K562 (cell line): ENCODE data around the gene ACTR3. TPM values are rescaled to one million over a fixed set of nuclear protein-coding genes. Genes with fewer than 3 reads are reported as not detected.
A peak's percentile ranks its signal among the peaks of the same experiment; 100 is the strongest.

Experiments used
- ELF1 ChIP-seq: fragments of 200-800 bp; sonication (Bioruptor generic); IDR thresholded peaks from 2 replicates; pipeline ENCODE4 v1.6.1; 2016; ENCODE audit warnings: missing genetic modification characterization, missing compliant biosample characterization
- ETS2 ChIP-seq: IDR thresholded peaks from 2 replicates; pipeline ENCODE4 v1.6.1; 2016; ENCODE audit warnings: borderline replicate concordance, missing genetic modification characterization, mild to moderate bottlenecking, moderate library complexity, missing compliant biosample characterization; ENCODE audit not compliant: poor library complexity, severe bottlenecking
- GTF2E2 ChIP-seq: fragments of 200-800 bp; sonication (Bioruptor generic); IDR thresholded peaks from 2 replicates; pipeline ENCODE4 v1.6.1; 2016; ENCODE audit warnings: missing genetic modification characterization, missing compliant biosample characterization
- MYC ChIP-seq, 2 experiments: fragments of 250-450 bp in 1 of 2; sonication (Bioruptor Pico) in 1 of 2; IDR thresholded peaks; 2 replicates each; pipeline versions ENCODE4 v1.5.1 to v1.6.1; 2012 to 2021; ENCODE audit warnings: low read depth in 2 of 2, borderline replicate concordance in 1 of 2, improper control_type of control experiment in 1 of 2, low read length in 1 of 2, mild to moderate bottlenecking in 1 of 2, moderate library complexity in 1 of 2
- RBM14 ChIP-seq: fragments of 200-400 bp; formaldehyde crosslinking; IDR thresholded peaks from 2 replicates; pipeline ENCODE4 v1.6.1; 2018; ENCODE audit warnings: low read depth, mild to moderate bottlenecking, low read length, moderate library complexity, borderline replicate concordance; ENCODE audit not compliant: insufficient read depth
- SP1 ChIP-seq: sonication (generic); formaldehyde crosslinking; IDR thresholded peaks from 2 replicates; pipeline ENCODE4 v1.8.1; 2022; ENCODE audit warnings: mild to moderate bottlenecking, missing genetic modification reagents
- VEZF1 ChIP-seq: fragments of 200-800 bp; sonication (Bioruptor generic); IDR thresholded peaks from 2 replicates; pipeline ENCODE4 v1.6.1; 2017; ENCODE audit warnings: missing genetic modification characterization, missing compliant biosample characterization
- ZFX ChIP-seq: sonication (generic); formaldehyde crosslinking; IDR thresholded peaks from 2 replicates; pipeline ENCODE4 v1.8.0; 2022; ENCODE audit warnings: mild to moderate bottlenecking, missing genetic modification reagents, moderate library complexity
- ZNF75A ChIP-seq: fragments of 450-650 bp; formaldehyde crosslinking; IDR thresholded peaks from 2 replicates; pipeline ENCODE4 v1.4.0; 2020; ENCODE audit warnings: mild to moderate bottlenecking
- polyA plus RNA-seq, 8 experiments: library from polyadenylated mRNA; depleted of rRNA in 4 of 8; stranded (reverse) in 5 of 8; unstranded in 3 of 8; fragments of >200 nt; fragmentation: Nextera tagmentation in 2 of 8; fragmentation: Illumina TruSeq in 1 of 8; extraction: Ambion mirVana in 2 of 8; extraction: Trizol in 1 of 8; gene quantifications; 2 replicates each; pipeline versions ENCODE4 v1.2.1 to v1.2.3, GENCODE V29; 2011 to 2014; ENCODE audit warnings: inconsistent platforms in 1 of 8, missing spikeins in 1 of 8
- total RNA-seq, 7 experiments: library from RNA; depleted of rRNA in 6 of 7; stranded (reverse); fragments of >200 nt in 6 of 7; fragmentation: Illumina TruSeq in 2 of 7; extraction: Trizol in 2 of 7; gene quantifications; 2 replicates each; pipeline versions ENCODE4 v1.2.1 to v1.2.3, GENCODE V29; 2011 to 2021; ENCODE audit warnings: low replicate concordance in 1 of 7
- TF ChIP-seq, protein P1 (sequence below), 2 experiments: fragments of 450-650 bp in 1 of 2; sonication (generic) in 1 of 2; formaldehyde crosslinking in 1 of 2; IDR thresholded peaks; 2 replicates each; pipeline versions ENCODE4 v1.7.1 to v1.9.0; 2016 to 2022; ENCODE audit warnings: inconsistent platforms in 1 of 2, mild to moderate bottlenecking in 1 of 2, missing genetic modification reagents in 1 of 2
- TF ChIP-seq, protein P2 (sequence below): fragments of 450-650 bp; IDR thresholded peaks from 2 replicates; pipeline ENCODE4 v1.6.1; 2016; ENCODE audit warnings: borderline replicate concordance

The ACTR3 gene
- total and polyA plus RNA-seq, 9 of the 15 experiments (the other 6 are each of a cell fraction or from before 2014, with no cell fraction given): 49.0 to 354 (median 249) TPM

DNA sequence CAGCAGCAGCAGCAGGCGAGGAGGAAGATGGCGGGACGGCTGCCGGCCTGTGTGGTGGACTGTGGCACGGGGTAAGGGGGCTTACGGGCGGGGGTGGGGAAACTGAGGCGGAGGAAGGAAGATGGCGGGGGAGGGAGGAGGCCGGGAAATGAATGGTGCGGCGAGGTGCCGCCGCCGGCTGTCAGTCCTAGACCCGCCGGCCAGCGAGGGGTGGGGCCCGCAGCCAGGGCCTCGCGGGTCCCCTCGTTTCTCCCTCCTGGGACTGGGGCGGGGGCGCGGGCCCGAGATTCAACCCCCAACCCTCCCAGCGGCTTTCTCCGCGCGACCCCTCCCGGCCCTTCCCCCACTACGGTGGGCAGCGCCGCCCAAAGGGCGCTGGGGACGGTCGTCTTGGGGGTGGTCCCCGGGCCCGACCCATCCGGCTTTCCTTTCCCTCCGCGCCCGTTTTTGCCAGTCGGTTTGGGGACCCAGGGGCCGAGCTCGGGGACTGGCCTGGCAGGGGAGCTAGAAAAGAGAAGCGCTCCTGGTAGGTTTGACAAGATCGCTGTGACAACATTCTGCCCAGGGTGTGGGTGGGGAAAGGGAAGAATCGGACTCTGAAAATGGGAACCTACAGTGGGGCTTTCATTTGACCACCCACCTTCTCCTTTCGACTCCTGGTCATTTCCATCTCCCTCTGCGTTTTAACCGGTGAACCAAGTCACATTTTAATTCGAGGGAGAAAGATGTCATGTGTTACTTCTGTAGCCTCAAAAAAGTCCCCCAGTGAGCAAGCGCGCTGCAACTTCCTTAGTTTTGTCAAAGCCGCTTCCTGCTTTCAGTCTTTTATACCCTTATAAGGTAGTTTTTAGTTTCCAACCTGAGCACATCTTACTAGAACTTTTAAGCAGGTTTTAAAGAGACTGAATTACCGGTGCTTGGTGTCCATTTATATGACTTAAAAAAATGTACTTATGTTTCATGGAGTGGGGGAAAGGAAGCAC, 655 bp downstream of the ACTR3 start (continued):
- TF ChIP-seq, protein P1, sequence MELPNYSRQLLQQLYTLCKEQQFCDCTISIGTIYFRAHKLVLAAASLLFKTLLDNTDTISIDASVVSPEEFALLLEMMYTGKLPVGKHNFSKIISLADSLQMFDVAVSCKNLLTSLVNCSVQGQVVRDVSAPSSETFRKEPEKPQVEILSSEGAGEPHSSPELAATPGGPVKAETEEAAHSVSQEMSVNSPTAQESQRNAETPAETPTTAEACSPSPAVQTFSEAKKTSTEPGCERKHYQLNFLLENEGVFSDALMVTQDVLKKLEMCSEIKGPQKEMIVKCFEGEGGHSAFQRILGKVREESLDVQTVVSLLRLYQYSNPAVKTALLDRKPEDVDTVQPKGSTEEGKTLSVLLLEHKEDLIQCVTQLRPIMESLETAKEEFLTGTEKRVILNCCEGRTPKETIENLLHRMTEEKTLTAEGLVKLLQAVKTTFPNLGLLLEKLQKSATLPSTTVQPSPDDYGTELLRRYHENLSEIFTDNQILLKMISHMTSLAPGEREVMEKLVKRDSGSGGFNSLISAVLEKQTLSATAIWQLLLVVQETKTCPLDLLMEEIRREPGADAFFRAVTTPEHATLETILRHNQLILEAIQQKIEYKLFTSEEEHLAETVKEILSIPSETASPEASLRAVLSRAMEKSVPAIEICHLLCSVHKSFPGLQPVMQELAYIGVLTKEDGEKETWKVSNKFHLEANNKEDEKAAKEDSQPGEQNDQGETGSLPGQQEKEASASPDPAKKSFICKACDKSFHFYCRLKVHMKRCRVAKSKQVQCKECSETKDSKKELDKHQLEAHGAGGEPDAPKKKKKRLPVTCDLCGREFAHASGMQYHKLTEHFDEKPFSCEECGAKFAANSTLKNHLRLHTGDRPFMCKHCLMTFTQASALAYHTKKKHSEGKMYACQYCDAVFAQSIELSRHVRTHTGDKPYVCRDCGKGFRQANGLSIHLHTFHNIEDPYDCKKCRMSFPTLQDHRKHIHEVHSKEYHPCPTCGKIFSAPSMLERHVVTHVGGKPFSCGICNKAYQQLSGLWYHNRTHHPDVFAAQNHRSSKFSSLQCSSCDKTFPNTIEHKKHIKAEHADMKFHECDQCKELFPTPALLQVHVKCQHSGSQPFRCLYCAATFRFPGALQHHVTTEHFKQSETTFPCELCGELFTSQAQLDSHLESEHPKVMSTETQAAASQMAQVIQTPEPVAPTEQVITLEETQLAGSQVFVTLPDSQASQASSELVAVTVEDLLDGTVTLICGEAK (IDR thresholded peaks at IDR 0.05): no peak
- TF ChIP-seq, protein P1 (CRISPR knock-in tag; IDR thresholded peaks at IDR 0.05): no peak
- TF ChIP-seq SP1 (CRISPR knock-in tag) (peak; percentile 33), RBM14 (0 out of 2 replicates have a peak, but pooled peaks have one; percentile 80), ELF1 (peak; percentile 81), ZFX (CRISPR knock-in tag) (peak; percentile 62), VEZF1 (CRISPR knock-in tag) (0 out of 2 replicates have a peak, but pooled peaks have one; percentile 13), GTF2E2 (peak; percentile 68; the same call in 1 of the 2 replicates), ZNF75A (CRISPR knock-in tag) (no peak), ETS2 (tag) (no peak), MYC (IDR thresholded peaks at IDR 0.05; ENCODE audit: low read depth, low read length) (peak; percentile 68; the same call in 1 of the 2 replicates), MYC (CRISPR knock-in tag; IDR thresholded peaks at IDR 0.05; ENCODE audit: borderline replicate concordance, low read depth) (no peak)
- TF ChIP-seq, protein P2, sequence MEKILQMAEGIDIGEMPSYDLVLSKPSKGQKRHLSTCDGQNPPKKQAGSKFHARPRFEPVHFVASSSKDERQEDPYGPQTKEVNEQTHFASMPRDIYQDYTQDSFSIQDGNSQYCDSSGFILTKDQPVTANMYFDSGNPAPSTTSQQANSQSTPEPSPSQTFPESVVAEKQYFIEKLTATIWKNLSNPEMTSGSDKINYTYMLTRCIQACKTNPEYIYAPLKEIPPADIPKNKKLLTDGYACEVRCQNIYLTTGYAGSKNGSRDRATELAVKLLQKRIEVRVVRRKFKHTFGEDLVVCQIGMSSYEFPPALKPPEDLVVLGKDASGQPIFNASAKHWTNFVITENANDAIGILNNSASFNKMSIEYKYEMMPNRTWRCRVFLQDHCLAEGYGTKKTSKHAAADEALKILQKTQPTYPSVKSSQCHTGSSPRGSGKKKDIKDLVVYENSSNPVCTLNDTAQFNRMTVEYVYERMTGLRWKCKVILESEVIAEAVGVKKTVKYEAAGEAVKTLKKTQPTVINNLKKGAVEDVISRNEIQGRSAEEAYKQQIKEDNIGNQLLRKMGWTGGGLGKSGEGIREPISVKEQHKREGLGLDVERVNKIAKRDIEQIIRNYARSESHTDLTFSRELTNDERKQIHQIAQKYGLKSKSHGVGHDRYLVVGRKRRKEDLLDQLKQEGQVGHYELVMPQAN: no peak
